HEK293T (cell line): ENCODE results near the gene EPHB2.

ENCODE experiments used
- ELF4 ChIP-seq: fragments of 450-650 bp; IDR thresholded peaks from 2 replicates; pipeline ENCODE4 v1.6.1; 2017; ENCODE audit warnings: antibody characterized with exemption
- FOXK2 ChIP-seq: fragments of 450-650 bp; IDR thresholded peaks from 2 replicates; pipeline ENCODE4 v1.6.1; 2016; ENCODE audit warnings: mild to moderate bottlenecking
- SUZ12 ChIP-seq: fragments of 450-650 bp; IDR thresholded peaks from 2 replicates; pipeline ENCODE4 v1.6.1; 2016; ENCODE audit warnings: mild to moderate bottlenecking
- TARDBP ChIP-seq: fragments of 450-650 bp; IDR thresholded peaks from 2 replicates; pipeline ENCODE4 v1.6.1; 2016

DNA sequence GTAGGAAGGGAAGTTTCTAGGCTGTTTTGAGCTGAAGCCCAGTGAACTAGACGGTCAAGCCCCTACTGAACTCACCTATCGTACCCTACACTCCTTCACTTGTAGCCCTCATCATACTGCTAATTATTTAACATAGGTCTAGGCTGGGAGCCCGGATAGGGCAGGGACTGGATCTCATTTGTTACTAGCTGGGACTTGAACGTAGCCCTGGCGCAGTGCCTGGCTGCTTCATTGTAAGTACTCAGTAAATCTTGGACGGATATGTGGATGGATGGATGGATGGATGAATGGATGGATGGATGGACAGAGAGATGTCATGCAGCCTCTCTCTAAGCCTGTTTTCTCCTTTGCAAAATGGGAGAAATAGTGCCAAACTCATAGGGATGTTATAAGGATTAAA lies 129.2 kb downstream of the EPHB2 start:
- no peak for TF ChIP-seq TARDBP
- TF ChIP-seq SUZ12: no peak
- no peak for TF ChIP-seq FOXK2
- no peak for TF ChIP-seq ELF4
